ENCODE measurements around the gene CELF5.

DNA sequence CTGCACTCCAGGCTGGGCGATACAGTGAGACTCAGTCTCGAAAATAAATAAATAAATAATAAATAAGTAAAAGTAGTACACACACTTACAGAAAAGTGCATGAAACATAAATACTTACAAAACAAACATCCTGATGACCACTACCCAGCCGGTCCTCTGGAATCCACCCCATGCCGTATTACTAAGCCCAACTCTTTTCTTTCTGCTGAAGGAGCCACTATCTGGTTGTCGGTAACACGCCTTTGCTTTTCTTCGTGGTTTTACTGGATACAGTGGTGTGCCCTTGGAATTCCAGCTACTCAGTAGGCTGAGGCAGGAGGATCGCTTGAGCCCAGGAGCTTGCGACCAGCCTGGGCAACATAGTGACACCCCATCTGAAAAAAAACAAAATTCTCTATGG is 39.4 kb downstream of the CELF5 start:
- TF ChIP-seq, protein P1, sequence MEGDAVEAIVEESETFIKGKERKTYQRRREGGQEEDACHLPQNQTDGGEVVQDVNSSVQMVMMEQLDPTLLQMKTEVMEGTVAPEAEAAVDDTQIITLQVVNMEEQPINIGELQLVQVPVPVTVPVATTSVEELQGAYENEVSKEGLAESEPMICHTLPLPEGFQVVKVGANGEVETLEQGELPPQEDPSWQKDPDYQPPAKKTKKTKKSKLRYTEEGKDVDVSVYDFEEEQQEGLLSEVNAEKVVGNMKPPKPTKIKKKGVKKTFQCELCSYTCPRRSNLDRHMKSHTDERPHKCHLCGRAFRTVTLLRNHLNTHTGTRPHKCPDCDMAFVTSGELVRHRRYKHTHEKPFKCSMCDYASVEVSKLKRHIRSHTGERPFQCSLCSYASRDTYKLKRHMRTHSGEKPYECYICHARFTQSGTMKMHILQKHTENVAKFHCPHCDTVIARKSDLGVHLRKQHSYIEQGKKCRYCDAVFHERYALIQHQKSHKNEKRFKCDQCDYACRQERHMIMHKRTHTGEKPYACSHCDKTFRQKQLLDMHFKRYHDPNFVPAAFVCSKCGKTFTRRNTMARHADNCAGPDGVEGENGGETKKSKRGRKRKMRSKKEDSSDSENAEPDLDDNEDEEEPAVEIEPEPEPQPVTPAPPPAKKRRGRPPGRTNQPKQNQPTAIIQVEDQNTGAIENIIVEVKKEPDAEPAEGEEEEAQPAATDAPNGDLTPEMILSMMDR (IDR thresholded peaks at IDR 0.05): no peak
- TF ChIP-seq POLR2A (IDR thresholded peaks at IDR 0.05): no peak

Data from esophagus squamous epithelium (tissue), 4 donors.